MM.1S (cell line): ENCODE data around the gene IL18RAP.

Experiments
- DNase-seq: peaks from one replicate; pipeline ENCODE4 v3.0.0-alpha.2; 2015
- H2AFZ ChIP-seq: fragments of 300-600 bp; sonication (generic); 2 replicates; pipeline ENCODE4 v1.6.0; 2016; ENCODE audit warnings: antibody characterized with exemption, low read length
- H3F3A ChIP-seq: fragments of 300-600 bp; sonication (generic); 2 replicates; pipeline ENCODE4 v1.6.1; 2016; ENCODE audit warnings: mild to moderate bottlenecking, antibody characterized with exemption, low read length, moderate library complexity, mixed read lengths; ENCODE audit not compliant: insufficient read depth
- H3K27ac ChIP-seq: fragments of 300-600 bp; sonication (generic); 2 replicates; pipeline ENCODE4 v1.5.1; 2016; ENCODE audit warnings: mild to moderate bottlenecking, low read length
- H3K27me3 ChIP-seq: fragments of 300-600 bp; sonication (generic); replicated peaks from 2 replicates; pipeline ENCODE4 v1.6.0; 2016; ENCODE audit warnings: low read length; ENCODE audit not compliant: insufficient read depth
- H3K36me3 ChIP-seq: fragments of 300-600 bp; sonication (generic); replicated peaks from 2 replicates; pipeline ENCODE4 v1.6.1; 2016; ENCODE audit warnings: mild to moderate bottlenecking, low read length, mixed read lengths; ENCODE audit not compliant: insufficient read depth
- H3K4me1 ChIP-seq: fragments of 300-600 bp; sonication (generic); 2 replicates; pipeline ENCODE4 v1.6.1; 2016; ENCODE audit warnings: low read length, mixed read lengths
- H3K4me2 ChIP-seq: fragments of 300-600 bp; sonication (generic); 2 replicates; pipeline ENCODE4 v1.6.0; 2016; ENCODE audit warnings: low read depth, low read length
- H3K4me3 ChIP-seq: fragments of 300-600 bp; sonication (generic); 2 replicates; pipeline ENCODE4 v1.5.1; 2016; ENCODE audit warnings: low read length, mixed read lengths
- H3K79me2 ChIP-seq: fragments of 300-600 bp; sonication (generic); 2 replicates; pipeline ENCODE4 v1.6.1; 2016; ENCODE audit warnings: mixed run types, low read length, mixed read lengths
- H3K9ac ChIP-seq: fragments of 300-600 bp; sonication (generic); 2 replicates; pipeline ENCODE4 v1.6.1; 2016; ENCODE audit warnings: low read length, mixed read lengths
- H3K9me2 ChIP-seq: fragments of 300-600 bp; sonication (generic); replicated peaks from 2 replicates; pipeline ENCODE4 v1.6.1; 2016; ENCODE audit warnings: mild to moderate bottlenecking, low read length, mixed read lengths; ENCODE audit not compliant: insufficient read depth
- H3K9me3 ChIP-seq: fragments of 300-600 bp; sonication (generic); replicated peaks from 2 replicates; pipeline ENCODE4 v1.6.1; 2016; ENCODE audit warnings: mild to moderate bottlenecking, low read length, mixed read lengths; ENCODE audit not compliant: insufficient read depth
- H4K20me1 ChIP-seq: fragments of 300-600 bp; sonication (generic); 2 replicates; pipeline ENCODE4 v1.6.1; 2016; ENCODE audit warnings: mild to moderate bottlenecking, low read length, moderate library complexity, mixed read lengths; ENCODE audit not compliant: insufficient read depth
- EZH2 ChIP-seq: fragments of 300-600 bp; sonication (generic); optimal IDR thresholded peaks from 2 replicates; pipeline ENCODE3; 2017; ENCODE audit warnings: low read depth, mild to moderate bottlenecking, antibody characterized with exemption, low read length, mixed read lengths
- EZH2phosphoT487 ChIP-seq: fragments of 300-600 bp; sonication (generic); IDR thresholded peaks from 2 replicates; pipeline ENCODE4 v1.6.1; 2018; ENCODE audit warnings: antibody characterized with exemption, low read length
- TF ChIP-seq, protein P1 (sequence below): fragments of 300-600 bp; sonication (generic); IDR thresholded peaks from 2 replicates; pipeline ENCODE4 v1.5.1; 2016; ENCODE audit warnings: antibody characterized with exemption, low read length, mixed read lengths

Gene IL18RAP

DNA sequence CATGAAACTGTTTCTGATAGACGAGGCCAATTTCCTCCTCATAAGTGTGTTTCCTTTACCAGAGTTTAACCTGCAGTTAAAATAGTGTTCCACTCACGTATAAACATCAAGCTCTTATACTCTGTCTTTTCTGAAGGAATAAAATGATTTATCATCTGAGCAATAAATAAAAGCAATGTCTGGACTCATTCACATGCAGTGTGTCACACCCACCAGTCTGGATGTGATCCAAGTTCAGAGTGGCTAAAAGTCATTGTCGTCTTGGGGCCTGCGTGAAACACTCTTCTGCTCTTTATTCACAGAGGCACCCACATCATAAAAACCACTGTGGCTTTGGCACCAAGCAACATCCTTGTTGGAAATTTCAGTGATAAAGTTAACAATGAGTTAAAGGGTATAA lies 30.5 kb downstream of the IL18RAP start:
- no peak overlapping the region for H3K9ac ChIP-seq
- H4K20me1 ChIP-seq: no peaks in the 10 kb centered on the region
- H3K27me3 ChIP-seq: no peaks in the 10 kb centered on the region
- TF ChIP-seq EZH2 (no peak), EZH2phosphoT487 (no peak)
- TF ChIP-seq, protein P1, sequence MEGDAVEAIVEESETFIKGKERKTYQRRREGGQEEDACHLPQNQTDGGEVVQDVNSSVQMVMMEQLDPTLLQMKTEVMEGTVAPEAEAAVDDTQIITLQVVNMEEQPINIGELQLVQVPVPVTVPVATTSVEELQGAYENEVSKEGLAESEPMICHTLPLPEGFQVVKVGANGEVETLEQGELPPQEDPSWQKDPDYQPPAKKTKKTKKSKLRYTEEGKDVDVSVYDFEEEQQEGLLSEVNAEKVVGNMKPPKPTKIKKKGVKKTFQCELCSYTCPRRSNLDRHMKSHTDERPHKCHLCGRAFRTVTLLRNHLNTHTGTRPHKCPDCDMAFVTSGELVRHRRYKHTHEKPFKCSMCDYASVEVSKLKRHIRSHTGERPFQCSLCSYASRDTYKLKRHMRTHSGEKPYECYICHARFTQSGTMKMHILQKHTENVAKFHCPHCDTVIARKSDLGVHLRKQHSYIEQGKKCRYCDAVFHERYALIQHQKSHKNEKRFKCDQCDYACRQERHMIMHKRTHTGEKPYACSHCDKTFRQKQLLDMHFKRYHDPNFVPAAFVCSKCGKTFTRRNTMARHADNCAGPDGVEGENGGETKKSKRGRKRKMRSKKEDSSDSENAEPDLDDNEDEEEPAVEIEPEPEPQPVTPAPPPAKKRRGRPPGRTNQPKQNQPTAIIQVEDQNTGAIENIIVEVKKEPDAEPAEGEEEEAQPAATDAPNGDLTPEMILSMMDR: no peak
- DNase-seq: no peak
- H3K79me2 ChIP-seq: no peaks in the 10 kb centered on the region
- H3K36me3 ChIP-seq: no peaks in the 10 kb centered on the region
- no peaks in the 10 kb centered on the region for H3K9me2 ChIP-seq
- H2AFZ ChIP-seq: no peak overlapping the region
- H3K4me3 ChIP-seq: no peak overlapping the region
- no peaks in the 10 kb centered on the region for H3K9me3 ChIP-seq
- no peak overlapping the region for H3K4me2 ChIP-seq
- 0 out of 2 replicates have a peak, but pooled peaks cover 4% of the 10 kb centered on the region for H3F3A ChIP-seq
- H3K27ac ChIP-seq: no peak overlapping the region
- peaks cover 10% of the 10 kb centered on the region for H3K4me1 ChIP-seq

DNA sequence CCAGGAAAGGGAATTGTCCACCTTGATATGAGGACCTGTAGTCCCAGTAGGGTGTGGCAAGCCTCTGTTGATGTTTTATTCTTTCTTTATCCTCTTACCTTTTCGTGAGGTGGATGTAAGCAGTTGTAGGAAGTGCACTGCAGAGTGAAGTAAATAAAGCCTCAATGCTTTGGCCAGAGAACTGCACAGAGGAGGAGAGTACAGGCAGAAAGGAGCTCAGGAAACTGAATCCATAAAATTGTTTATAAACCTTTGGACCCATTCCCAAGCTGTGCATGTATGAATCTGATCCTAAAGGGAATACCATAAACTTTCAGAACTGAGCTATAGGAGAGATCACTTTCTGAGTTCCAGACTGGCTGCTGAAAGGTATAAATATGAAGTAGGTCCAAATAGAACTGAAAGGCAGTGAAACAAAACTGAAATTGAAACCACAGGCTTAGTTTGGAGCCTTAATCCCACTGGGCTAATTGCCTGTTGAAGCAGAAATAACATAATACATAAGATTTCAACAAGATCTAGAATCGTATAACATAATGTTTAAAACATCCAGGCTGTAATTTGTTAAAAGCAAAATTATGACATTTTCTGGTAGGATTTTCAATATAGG lies 32.2 kb downstream of the IL18RAP start:
- H3K4me2 ChIP-seq: peak overlapping the region; percentile 60
- H3K9me2 ChIP-seq: no peaks in the 10 kb centered on the region
- H4K20me1 ChIP-seq: no peaks in the 10 kb centered on the region
- peaks cover 10% of the 10 kb centered on the region for H3K4me1 ChIP-seq
- H3F3A ChIP-seq: 0 out of 2 replicates have a peak, but pooled peaks cover 4% of the 10 kb centered on the region
- H3K36me3 ChIP-seq: no peaks in the 10 kb centered on the region
- no peak overlapping the region for H3K9ac ChIP-seq
- H3K79me2 ChIP-seq: no peaks in the 10 kb centered on the region
- no peaks in the 10 kb centered on the region for H3K27me3 ChIP-seq
- no peaks in the 10 kb centered on the region for H3K9me3 ChIP-seq
- peak overlapping the region; percentile 38 for H2AFZ ChIP-seq
- H3K27ac ChIP-seq: peak overlapping the region; percentile 37; the same call in 1 of the 2 replicates
- TF ChIP-seq, protein P1: no peak
- TF ChIP-seq EZH2phosphoT487 (no peak), EZH2 (no peak)
- DNase-seq: peak; percentile 58
- peak overlapping the region; percentile 41 for H3K4me3 ChIP-seq

DNA sequence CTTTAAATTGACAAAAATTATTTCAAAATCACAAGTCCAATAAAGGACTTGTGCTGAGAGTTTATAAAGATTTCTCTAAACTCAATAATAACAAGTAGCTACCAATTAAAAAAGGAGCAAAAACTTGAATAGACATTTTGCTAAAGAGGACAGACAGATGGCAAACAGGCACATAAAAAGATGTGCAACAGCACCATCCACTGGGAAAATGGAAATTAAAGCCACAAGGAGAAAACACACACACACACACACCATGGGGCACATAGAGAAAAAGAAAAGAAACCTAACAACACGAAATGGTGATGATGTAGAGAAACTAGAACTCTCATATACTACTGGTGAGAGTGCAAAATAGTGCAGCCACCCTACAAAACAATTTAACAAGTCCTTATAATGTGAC lies 37.5 kb downstream of the IL18RAP start:
- no peaks in the 10 kb centered on the region for H4K20me1 ChIP-seq
- no peak overlapping the region for H3K4me3 ChIP-seq
- no peak overlapping the region for H3K27ac ChIP-seq
- no peaks in the 10 kb centered on the region for H3K9me3 ChIP-seq
- H3K79me2 ChIP-seq: no peaks in the 10 kb centered on the region
- H3K4me1 ChIP-seq: no peaks in the 10 kb centered on the region
- no peak overlapping the region for H3K4me2 ChIP-seq
- H3K27me3 ChIP-seq: no peaks in the 10 kb centered on the region
- H3F3A ChIP-seq: no peaks in the 10 kb centered on the region
- no peaks in the 10 kb centered on the region for H3K36me3 ChIP-seq
- no peak overlapping the region for H2AFZ ChIP-seq
- TF ChIP-seq, protein P1: no peak
- no peak for TF ChIP-seq EZH2phosphoT487
- TF ChIP-seq EZH2: no peak
- no peak for DNase-seq
- H3K9ac ChIP-seq: no peak overlapping the region
- no peaks in the 10 kb centered on the region for H3K9me2 ChIP-seq
